Inflammatory macrophage treated with lipopolysaccharide for 1 hour (primary cell): ENCODE results near the gene MPPED2.

Experiments
- DNase-seq, 2 donors: peaks; one replicate each; pipeline ENCODE4 v3.0.0-alpha.2; 2020 to 2022

The MPPED2 gene

DNA sequence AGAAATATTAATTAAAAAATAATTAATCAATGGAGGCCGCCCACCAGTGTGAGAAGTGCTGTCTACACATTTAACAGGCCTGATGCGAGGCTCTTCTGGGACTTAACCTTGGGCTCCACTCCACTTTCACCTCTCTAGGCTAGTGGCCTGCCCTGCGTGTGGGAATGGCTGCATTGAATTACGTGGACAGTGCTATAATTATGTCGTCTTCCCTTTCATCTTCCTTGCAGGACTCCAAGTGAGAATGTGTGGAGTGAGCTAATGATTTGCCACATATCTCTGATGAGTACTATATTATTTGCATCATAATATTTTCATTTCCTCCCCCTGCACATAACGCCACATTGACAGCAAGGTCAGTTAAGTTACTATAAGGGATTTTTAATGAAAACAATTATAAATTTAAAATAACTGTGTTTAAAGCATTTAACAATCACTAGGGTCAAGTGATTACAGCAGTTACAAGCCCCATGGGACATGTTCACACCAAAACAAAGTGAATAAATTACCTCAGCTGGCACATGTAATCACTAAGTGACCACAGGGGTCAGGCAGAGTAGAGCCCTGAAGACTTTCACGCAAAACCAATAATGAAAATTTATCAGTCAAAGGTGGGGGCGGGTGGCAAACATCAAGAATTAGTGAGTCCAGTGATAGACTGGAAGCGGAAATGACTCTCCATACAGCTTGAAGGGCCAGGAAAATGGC, 63.5 kb downstream of the MPPED2 start:
- DNase-seq = no peak

DNA sequence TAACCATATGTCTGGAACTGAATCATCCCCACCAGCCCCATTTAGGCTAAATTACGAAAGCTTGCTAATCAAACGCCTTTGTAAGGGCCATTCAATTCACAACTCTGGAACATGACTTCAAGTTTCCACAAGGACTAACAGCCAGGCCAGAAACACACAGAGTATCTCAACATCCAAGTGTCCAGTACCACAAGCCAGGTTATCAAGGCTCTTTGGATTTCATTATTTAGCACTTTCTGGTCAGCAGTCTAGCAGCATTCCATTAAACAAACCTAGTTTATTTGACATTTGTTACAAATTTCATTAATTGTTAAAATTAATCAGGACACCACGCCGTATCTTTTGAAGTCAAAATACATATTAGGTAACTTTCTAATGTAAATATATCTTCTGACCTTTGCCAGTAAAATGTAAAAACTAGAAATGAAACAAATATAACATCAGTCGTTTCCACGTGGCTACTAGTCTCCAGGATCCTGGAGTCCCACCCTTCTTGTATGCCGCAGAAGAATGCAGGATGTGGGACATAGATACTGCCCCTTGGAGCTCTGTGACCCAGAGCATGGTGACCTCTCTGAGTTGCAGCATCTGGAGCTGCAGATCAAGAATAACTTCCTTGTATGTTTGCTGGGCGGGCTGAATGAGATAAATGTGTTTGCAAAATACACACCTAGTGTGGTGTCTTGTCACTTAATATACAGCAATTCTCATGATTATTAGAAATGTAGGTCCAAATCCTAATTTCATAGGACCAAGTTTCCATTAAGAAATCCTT, 64.7 kb downstream of the MPPED2 start:
- DNase-seq = no peak

DNA sequence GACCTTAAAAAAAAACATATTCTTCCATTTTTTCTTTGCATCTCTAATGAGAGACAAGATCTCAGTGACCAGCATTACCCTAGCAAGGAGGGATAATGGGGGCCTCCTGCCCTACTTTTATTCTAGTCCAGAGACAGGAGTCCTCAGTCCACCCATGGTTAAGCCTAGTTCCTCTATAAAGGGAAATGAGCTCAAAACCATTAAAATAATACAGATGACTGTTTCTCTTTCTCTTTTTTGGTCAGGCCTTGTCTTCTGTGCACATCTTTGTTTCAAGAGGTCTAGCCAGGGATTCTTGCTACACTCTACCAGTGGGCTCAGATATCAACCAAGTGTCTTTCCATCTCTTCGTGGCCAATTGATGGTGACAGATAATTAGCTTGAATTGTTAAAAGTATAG, 73.1 kb downstream of the MPPED2 start:
- no peak for DNase-seq

DNA sequence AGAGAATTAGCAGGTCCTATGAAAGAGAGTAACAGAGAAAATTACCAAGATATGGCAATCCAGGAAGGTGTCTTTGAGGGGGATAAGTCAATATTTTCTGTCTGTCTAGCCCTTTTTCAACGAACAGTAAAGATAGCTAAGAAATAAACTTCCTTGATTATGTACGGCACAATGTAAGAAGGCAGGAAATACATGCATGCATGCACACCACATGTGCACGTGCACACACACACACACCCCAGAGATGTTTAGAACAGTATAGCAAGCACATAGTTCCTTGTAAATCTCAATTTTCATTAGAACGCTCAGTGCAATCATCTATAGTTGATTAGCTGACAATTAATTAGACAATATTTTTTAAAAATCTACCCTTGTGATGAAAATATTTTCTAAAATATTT, 74.7 kb downstream of the MPPED2 start:
- DNase-seq = no peak

DNA sequence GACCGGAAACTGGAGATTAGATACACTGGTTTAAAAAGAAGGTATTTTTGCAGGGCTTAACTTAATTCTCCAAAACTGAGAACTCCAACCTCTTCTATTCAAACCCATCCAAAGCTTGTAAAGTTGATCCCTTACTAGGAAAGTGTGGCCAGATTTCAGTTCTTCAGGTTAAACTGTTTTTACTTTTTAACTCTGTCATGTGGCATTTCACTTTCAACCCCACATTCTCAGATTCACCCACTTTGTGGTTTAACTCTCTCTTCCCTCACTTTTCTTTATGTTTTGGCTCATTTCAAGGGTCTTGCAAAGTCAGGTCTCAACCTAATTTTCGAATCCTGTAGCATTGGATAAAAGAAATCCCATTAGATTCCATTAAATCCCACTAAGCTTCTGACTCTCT, 75.4 kb downstream of the MPPED2 start:
- no peak for DNase-seq

DNA sequence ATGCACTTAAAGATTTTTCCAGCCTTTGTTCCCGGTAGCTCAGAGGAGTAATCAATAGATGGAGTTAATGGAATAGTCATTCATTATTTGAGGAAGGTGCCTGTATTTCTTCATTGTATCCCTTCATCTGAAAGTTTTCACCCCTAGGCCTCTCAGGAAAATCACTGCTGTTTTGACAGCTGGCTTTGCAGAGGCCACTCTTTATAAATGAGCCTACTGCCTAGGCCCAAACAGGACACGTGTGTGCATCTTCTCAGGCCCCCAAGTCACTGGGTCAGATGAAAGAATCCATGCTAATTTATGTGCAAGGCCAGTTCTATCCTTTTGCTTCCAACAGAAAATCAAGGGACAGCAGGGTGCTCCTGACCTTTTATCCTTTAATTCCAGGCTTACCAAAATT, 76.8 kb downstream of the MPPED2 start:
- DNase-seq = no peak

DNA sequence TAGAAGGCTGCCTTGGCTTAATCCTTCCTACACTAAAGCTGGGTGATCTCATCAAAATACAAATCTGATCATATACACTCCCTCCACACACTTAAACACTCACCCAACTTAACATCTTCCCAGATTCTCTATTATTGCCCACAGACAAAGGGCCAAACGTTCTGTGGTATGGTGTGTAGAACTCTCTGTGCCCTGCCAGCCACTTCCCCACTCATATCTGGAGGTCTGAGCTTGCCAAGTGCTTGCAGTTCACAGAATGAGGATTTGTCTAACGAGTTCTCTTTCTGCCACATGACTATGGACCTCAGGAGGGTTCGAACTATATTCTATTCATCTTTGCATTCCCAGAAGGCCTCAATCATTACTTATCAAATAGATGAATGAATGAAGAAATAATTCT, 77.6 kb downstream of the MPPED2 start:
- DNase-seq = no peak

DNA sequence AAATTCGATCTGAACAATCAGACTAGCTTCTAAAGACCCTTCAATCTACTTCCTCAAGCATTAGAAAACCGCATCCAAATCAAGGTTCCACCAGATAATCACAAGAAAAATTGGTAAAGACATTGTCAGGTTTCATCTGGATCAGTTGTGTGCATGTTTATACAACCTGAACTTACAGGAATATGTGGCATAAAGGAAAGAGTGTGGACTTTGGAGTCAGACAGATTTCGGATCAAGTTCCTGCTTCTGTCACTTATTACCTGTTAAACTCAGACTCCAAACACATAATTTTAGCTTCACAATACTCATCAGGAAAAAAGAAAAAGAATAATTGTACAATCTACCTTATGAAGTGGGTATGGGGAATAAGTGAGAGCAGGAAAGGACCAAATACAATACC, 80.5 kb downstream of the MPPED2 start:
- DNase-seq = no peak

DNA sequence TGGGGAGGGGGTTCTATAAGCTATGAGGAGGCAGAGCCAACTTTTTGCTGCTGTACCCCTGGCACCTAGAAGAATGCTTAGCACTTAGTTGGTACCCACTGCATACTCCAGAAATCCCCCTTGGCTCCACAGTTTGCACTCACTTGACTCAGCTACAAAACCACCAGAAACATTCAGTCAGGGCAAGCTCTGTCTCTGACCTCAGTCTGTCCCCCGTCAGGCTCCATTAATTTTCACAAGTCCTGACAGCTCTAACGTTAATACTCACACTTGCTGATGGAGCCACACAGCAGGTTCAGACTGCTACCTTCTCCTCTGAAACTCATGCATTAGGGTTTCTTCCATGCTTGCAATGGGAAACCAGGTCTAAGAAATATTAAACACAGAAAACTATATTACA, 81.7 kb downstream of the MPPED2 start:
- no peak for DNase-seq

DNA sequence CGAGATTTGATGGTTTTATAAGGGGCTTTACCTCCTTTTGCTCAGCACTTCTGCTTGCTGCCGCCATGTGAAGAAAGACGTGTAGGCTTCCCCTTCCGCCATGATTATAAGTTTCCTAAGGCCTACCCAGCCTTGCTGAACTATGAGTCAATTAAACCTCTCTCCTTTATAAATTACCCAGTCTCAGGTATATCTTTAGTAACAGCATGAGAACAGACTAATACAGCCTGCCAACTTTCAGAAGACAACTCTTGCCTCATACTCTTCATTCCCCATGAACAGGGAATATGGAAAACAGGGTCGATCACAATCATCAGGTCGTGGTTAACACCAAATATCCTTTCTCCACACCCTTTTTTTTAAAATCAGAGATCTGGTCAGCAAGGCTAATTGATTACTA, 83.0 kb downstream of the MPPED2 start:
- no peak for DNase-seq

DNA sequence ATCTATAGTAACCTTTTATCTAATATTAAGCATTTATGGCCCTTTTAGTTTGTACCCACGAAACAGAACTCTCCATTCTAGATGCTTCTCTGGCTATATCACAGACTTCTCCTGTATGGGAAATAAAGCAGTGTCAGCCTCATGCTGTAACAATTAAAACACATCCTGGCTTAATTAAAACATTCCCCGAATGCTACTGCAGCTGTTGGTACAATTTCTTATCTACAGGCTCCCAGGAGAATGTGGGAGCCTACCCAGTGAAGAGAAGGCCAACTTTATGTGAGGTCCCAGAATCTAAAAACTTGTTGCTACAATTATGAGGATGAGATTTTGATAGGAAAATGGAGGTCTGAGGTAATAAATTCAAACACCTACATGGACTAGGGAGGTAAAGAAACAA, 83.8 kb downstream of the MPPED2 start:
- DNase-seq = no peak

DNA sequence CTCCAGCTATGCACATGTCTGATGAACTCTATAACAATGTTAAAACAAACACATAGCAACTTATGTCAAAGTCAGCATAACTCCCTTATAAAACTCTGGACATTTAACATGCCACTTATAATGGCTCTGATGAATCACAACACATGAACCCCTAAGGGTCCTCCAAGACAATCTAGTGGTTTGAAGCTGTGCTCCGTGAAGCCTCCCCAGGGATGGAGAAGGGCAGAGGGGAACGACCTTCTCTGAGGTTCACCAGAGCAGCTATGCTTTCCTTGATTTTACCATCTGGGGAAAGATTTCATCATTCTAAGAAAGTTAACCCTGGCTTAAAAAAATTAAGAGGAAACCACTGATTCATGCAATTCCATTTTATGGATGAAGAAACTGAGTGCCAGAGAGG, 84.4 kb downstream of the MPPED2 start:
- DNase-seq = no peak

DNA sequence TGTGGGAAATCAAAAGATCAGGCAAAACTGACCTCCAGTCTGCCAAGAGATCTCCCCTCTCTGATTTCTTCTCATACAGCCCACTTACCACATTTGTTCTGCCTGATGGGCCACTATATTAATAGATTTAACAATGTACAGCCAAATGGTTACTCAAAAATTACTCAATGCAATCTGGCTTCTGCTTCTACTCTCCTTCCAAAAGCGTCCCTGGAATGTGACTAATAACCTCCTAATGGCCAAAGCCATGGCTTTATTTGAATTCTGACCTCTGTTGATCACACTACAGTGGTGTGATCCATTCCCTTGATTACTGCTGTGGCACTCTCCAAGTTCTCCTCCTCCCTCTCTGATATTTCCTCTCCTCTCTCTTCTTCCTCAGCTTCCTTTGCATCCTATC, 86.2 kb downstream of the MPPED2 start:
- no peak for DNase-seq

DNA sequence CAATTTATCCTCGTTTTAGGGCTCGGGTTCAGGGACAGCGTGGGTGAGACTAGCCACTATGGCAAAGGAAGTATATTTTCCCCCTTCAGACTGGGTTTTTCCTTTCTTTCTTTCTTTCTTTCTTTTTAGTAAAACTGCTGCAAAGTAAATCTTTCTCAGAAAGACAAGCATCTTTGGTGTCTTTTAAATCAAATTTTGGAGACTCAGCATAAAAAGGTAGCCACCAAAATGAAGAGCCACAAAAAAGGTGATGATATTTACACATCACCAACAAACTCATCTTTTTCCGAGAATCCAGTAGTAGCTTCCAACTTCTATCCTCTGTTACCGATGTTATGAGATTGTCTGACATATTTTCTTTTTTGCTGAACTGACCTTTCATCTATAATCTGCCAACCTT, 88.6 kb downstream of the MPPED2 start:
- DNase-seq = no peak

DNA sequence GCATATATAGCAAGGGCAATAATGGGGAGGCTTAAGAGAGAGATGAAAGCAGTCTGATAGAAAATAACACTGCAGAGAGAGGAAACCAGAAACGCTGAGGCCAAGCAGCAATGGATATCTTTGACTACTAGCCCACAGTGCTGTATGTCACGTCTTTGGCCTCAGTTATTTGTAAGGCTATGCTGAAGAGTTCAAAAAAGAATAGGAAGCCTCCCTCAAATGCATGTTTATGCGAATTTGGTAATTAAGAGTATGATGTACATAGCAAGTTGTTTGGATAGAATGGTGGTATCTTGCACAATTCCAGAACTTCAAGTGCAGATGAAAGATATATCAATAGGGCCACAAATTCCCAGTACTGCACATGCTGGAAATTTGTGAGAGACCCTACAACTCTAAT, 89.2 kb downstream of the MPPED2 start:
- DNase-seq = no peak

DNA sequence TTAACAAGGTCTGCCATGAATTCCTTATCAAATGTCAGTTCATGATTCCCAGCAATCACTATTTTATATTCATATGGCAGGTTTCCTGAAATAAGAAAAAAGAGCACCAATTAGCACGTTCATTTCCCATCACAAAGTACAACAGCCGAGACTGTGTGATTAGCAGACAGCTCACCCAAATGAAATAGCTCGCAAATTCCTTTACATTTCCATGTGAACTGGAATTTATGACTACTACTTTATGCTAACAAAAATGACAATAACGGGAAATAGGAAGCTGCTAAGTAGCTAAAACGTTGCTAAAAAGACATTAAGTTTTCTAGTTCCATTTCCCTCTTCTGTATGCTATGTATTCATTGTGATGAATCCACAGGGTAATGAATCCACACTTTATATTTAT, 90.7 kb downstream of the MPPED2 start:
- DNase-seq = no peak

DNA sequence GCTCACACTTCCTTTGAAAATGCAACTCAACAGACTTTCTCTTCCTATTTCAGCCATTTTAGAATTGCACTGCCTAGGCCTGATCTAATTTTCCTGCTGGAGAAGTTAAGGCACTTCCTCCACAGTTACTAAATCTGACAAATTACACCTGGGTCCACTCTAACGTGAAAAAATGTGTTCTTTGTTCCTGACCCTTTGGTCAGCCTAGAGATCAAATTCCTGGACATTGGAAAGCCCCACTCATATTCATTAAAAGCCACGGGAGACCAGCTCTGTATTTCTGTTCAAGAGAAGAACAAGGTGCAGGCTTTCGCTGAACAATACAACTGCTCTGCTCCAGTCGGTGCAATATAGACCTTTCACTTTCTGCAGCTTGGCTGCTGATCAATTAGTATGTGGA, 96.6 kb downstream of the MPPED2 start:
- no peak for DNase-seq

DNA sequence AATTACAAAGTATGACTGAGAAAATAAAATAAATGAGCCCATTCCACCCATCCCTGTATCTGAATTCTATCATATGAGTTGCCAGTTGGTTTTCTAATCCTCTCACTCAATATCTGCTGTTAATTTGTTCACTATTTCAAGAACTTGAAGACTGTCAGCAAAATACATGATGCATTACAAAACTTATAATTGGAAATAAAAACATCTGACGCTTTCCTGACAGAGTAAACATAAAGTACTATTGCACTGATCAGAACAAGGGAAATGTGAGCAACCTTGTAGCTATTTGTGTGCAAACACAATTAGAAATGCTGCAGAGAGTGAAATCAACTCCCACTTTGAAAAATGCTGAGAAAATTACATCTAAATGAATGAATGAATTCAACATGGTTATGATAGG, 97.1 kb downstream of the MPPED2 start:
- no peak for DNase-seq

DNA sequence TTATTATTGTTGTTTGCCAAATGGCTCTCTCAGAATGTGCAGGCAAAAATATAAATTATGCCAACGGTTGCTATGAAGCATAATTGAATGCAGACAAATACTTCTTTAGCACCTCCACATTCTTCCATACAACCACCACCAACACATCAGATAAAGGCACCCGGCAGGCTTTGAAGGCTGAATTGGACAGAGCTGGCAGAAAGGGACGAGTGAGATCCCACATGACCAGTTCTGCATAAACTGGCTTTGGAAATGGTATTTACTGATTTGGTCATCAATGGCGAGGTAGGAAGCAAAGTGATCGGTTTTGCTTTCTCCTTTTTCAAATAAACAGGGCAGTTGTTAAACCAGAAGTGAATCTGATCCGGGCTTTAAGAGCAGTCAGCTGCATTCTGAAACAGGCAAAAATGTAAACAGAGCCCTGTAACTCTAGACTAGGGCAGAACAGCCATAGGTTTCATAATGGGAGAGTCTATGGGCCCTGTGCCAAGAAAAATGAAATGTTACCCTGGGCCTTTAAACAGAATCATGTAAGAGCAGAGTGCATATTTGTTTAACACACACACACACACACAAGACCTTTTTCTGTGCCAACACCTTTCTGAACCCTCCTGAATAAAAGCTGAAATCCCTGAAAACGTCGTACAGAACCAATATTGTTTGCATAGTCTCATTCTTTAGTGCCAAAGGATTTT, 97.7 kb downstream of the MPPED2 start:
- no peak for DNase-seq

DNA sequence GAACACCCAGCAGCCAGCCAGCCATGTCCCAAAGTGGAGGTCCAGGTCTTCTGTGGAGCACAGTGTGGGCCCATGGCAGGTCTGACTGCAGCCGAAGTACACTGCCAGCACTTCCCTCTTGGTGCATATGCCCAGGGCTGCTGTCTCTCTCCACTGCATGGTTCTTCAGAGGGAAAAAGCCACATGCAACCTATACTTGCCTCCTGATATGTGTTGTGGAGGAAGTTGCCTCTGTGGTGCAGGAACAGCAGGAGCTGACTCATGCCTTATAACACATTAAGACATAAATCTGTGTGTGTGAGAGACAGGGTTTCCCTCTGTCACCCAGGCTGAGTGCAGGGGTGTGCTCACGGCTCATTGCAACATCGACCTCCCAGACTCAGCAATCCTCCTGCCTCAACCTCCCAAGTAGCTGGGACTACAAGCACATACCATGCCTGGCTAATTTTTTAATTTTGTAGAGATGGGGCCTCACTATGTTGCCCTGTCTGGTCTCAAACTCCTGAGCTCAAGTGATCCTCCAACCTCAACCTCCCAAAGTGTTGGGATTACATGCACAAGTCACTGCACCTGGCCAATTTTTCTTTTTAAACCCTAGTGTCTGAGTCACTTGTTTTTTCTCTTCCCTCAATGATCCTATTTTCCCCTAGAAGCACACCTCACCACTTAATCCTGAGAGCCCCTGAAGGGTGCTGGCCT, 98.8 kb downstream of the MPPED2 start:
- peak; percentile 72 to 87 for DNase-seq

DNA sequence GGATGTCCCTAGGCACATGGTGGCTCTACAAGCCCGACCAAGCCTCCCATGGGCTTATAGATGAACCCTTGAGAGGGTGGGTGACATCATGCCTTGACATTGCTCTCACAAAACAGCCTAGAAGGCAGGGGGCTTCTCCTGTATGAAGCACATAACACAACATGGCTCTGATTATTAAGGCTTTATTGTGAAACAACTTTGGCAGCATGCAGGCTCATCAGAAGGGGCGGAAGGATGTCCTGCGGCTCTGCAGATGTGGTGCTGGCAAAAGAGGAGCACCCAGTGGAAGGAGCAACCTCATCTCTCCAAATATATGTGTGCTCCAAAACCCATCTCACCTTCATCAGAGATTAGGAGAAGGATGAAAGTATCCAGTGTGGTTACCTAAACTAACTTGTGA, 100.4 kb downstream of the MPPED2 start:
- DNase-seq = no peak

DNA sequence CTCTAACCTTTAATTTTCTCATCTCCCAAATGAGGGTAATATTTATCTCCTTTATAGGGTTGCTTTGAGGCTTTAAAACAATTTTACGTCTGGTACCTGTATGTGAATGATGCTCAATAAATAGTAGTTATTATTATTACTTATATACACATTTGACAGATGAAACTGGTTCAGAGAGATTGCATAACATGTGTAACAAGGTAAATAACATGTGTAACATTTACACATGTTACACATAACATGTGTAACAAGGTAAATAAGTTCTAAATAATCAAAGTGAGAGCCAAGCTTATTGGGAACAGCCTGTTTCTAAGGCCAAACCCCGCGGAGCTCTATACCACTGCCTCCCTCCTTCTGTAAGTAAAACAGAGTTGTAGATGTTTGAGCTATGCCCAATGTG, 100.9 kb downstream of the MPPED2 start:
- no peak for DNase-seq

DNA sequence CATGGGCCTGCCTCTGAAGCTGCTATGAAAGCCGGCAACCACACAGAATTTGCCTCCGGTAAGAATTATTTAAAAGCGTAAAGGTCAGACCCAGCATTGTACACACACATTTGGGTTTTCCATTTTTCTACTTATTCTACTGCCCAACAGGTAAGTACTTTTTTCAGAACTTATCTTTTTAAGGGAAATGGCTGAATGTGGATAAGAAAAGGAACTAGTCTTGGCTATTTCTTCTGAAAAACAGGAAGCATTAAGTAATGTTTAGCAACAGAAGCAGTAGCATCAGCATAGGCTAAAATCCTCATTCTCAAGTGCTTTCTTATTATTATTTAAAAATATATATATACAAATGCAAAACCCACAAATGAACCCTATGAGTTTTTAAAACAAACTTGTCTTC, 103.1 kb downstream of the MPPED2 start:
- DNase-seq = peak; percentile 37 to 52

DNA sequence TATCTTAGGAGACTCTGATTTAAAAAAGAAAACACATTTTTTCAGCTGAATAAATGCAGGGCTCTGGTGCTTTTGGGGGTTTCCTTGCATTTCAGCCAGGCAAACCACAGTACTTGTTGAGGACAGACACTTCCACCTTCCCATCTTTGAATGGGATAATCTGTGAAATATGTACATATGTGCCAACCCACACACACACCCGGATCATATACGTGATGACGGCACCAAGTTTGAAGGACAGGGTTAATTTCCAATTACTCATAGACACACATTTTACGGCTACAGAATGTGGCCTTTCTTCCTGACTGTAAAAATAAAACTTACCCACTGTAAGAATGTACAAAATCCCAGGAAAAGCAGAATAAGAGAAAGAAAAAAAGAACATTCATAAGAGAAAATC, 104.4 kb downstream of the MPPED2 start:
- no peak for DNase-seq
